Measurements from ENCODE around the gene ALK.
"Not testable (repeated sequence)": the region's sequence is repeated elsewhere in the genome, so short reads cannot be mapped to it uniquely, and the experiment has no call there.

ALK gene

GRCh38 chr2:29253026-29253425 is 668.4 kb downstream of the ALK start:
- DNase-seq, result no peak
- TF ChIP-seq POLR2A (IDR thresholded peaks at IDR 0.05; ENCODE audit: low read length) (no peak), GATA1 (IDR thresholded peaks at IDR 0.05; ENCODE audit: low read depth, low read length) (no peak)

GRCh38 chr2:29251406-29251805 is 670.0 kb downstream of the ALK start:
- DNase-seq, result no peak
- no peak for TF ChIP-seq POLR2A (IDR thresholded peaks at IDR 0.05; ENCODE audit: low read length)
- TF ChIP-seq GATA1 (IDR thresholded peaks at IDR 0.05; ENCODE audit: low read depth, low read length), result no peak

DNA sequence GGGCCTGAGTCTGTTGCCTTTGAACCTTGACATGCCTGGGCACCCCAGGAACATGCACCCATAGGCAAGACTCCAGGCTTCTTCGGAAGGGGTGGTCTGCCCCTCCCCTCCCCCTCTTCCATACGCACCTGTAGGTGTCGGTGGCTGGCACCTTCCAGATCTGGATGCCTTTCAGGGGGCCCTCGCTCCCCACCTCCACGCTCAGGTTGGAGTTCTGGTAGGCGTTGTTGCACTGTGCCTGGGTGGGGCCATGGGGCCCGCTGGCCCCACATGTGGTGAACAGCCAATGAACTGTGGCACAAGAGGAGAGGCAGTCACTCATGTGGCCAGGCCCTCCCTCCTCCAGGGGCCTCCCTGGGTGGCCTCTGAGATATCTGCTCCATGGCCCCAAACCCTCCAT is 670.4 kb downstream of the ALK start:
- DNase-seq, result no peak
- TF ChIP-seq POLR2A (IDR thresholded peaks at IDR 0.05; ENCODE audit: low read length) (no peak), GATA1 (IDR thresholded peaks at IDR 0.05; ENCODE audit: low read depth, low read length) (no peak)

- DNase-seq, result no peak
- TF ChIP-seq POLR2A (IDR thresholded peaks at IDR 0.05; ENCODE audit: low read length) (no peak), GATA1 (IDR thresholded peaks at IDR 0.05; ENCODE audit: low read depth, low read length) (no peak)
Observed at GRCh38 chr2:29249666-29250253, 671.6 kb downstream of the ALK start.

DNA sequence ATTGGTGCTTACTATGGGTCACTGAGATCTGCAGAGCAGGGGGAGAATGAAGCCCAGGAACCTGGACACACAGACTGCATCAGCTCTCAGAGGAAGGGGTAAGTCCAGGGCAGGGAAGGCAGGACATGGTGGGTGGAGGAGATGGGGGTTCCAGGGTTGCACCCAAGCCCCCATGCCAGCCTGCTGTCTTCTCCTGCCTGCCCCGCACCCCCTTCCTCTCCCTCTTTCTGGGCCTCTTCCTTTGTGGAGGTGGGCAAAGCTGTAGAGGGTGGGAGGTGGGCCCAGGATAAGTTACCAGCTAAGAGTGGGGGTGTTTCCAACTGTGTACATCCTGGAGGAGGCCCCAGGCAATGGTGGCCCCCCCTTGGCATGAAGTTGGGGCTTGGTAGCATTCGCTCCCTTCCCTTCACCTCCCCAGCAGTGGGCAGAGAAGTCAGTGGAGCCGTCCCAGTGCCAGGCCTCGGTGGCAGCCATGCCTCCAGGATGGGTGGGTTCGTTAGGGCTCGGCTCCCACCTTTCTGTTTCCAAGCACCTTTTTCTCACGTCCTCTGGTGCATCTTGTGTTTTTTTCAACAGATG is 674.0 kb downstream of the ALK start:
- no peak for TF ChIP-seq POLR2A (IDR thresholded peaks at IDR 0.05; ENCODE audit: low read length)
- TF ChIP-seq GATA1 (IDR thresholded peaks at IDR 0.05; ENCODE audit: low read depth, low read length), result no peak
- no peak for DNase-seq

DNA sequence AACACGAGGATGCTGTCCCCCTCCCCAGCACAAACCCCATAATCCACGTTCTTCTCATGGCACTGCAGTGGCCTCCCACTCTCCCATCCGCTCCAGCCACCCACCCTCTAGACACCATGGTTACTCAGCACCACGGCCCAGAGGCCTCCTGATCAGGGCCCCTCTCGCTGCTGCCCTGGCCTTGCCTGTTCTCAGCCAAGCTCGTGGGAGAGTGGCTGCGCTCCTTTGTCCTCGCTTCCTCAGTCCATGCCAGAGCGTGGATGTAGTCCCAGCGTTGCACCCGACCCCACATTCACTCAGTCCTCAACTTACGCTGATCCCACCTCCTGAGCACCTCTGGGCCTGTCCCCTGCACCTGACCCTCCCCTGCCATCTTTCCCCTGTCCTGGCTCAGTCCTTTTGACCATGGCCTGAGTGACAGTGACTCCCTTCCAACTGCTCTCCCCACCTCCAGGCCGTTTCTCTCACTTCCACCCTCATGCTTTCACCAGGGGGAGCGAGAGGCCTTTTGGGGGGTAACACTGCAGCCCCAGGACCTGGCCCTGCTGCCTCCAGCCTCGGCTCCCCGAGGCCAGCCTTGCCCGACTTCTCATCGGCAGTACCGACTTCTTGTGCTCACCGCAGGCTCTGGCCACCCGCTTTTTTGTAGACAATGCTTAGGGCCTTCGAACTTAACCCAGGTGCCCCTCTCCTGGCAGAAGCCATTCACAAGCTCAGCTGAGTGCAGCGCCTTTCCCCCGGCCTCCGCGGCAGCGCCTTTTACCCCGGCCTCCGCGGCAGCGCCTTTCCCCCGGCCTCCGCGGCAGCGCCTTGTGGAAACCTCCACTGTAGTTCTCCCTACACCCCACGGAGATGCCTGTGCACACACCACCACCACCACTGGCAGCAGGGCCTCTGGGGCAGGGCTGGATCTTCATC is 674.7 kb downstream of the ALK start:
- no peak for DNase-seq
- TF ChIP-seq GATA1 (IDR thresholded peaks at IDR 0.05; ENCODE audit: low read depth, low read length) (no peak), POLR2A (IDR thresholded peaks at IDR 0.05; ENCODE audit: low read length) (no peak)

- TF ChIP-seq GATA1 (IDR thresholded peaks at IDR 0.05; ENCODE audit: low read depth, low read length) (no peak), POLR2A (IDR thresholded peaks at IDR 0.05; ENCODE audit: low read length) (no peak)
- DNase-seq, result no peak
Observed at GRCh38 chr2:29245742-29246382, 675.5 kb downstream of the ALK start.

- not testable (repeated sequence) for DNase-seq
Observed at GRCh38 chr2:29245035-29245741, 676.2 kb downstream of the ALK start.

DNA sequence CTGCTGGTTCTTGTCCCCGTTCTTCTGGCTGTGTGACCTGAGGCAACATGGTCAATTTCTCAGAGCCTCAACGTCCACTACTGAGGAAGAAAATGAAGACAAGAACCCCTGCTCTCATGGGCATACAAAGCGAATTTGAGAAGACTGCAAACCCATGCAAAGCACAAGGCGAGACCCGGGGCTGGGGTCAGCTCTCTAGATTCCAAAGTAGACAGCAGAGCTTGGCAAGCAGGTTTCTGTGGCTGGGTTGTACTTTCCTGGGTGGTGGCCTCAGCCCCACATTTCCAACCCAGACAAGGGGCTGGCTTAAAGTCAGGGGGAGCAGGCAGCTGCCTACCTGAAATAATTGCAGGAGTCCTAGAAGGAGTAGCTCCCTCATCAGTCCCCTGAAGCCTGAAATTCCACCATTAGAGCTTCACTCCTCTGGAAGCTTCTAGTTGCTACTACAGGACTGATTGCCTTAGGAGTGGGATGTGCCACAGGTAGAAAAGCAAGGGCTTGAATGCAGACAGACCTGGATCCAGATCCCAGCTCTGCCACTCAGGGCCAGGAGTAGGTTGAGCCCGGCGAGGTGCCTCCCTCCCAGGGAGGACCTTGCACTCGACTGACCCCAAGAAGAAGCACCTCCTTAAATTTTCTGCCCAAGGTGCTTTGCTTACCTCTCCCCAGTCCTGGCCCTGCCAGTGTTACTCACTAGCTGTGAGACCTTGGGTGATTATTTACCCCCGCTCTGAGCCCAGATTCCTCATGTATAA is 678.6 kb downstream of the ALK start:
- no peak for DNase-seq
- TF ChIP-seq GATA1 (IDR thresholded peaks at IDR 0.05; ENCODE audit: low read depth, low read length), result no peak
- TF ChIP-seq POLR2A (IDR thresholded peaks at IDR 0.05; ENCODE audit: low read length), result no peak

GRCh38 chr2:29241955-29242565 is 679.3 kb downstream of the ALK start:
- TF ChIP-seq POLR2A (IDR thresholded peaks at IDR 0.05; ENCODE audit: low read length), result no peak
- no peak for DNase-seq

GRCh38 chr2:29241341-29241740 is 680.0 kb downstream of the ALK start:
- DNase-seq, result no peak
- TF ChIP-seq GATA1 (IDR thresholded peaks at IDR 0.05; ENCODE audit: low read depth, low read length) (no peak), POLR2A (IDR thresholded peaks at IDR 0.05; ENCODE audit: low read length) (no peak)

- no peak for TF ChIP-seq POLR2A (IDR thresholded peaks at IDR 0.05; ENCODE audit: low read length)
- TF ChIP-seq GATA1 (IDR thresholded peaks at IDR 0.05; ENCODE audit: low read depth, low read length), result no peak
- no peak for DNase-seq
Observed at GRCh38 chr2:29240601-29241000, 680.8 kb downstream of the ALK start.
